ENCODE results near the gene TMEM131L.
"Not testable (repeated sequence)": the region's sequence is repeated elsewhere in the genome, so short reads cannot be mapped to it uniquely, and the experiment has no call there.

TMEM131L gene

GRCh38 chr4:153506341-153507309 is 40.5 kb downstream of the TMEM131L start:
- DNase-seq (ENCODE audit: low read depth in 2 of 2): no peak

- DNase-seq (ENCODE audit: low read depth in 2 of 2): no peak
Measured at GRCh38 chr4:153507310-153508073, 41.3 kb downstream of the TMEM131L start.

DNA sequence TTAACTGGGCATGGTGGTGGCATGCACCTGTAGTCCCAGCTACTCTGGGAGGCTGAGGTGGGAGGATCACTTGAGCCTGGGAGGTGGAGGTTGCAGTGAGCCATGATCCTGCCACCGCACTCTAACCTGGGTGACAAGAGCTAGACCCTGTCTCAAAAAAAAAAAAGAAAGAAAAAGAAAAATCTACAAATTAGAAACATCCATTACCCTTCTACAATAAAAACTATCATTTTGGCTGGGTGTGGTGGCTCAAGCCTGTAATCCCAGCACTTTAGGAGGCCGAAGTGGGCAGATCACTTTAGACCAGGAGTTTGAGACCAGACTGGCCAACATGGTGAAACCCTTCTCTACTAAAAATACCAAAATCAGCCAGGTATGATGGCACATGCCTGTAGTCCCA is 43.1 kb downstream of the TMEM131L start:
- DNase-seq (ENCODE audit: low read depth in 2 of 2): not testable (repeated sequence)

GRCh38 chr4:153509724-153510123 is 43.6 kb downstream of the TMEM131L start:
- DNase-seq (ENCODE audit: low read depth in 2 of 2): no peak

DNA sequence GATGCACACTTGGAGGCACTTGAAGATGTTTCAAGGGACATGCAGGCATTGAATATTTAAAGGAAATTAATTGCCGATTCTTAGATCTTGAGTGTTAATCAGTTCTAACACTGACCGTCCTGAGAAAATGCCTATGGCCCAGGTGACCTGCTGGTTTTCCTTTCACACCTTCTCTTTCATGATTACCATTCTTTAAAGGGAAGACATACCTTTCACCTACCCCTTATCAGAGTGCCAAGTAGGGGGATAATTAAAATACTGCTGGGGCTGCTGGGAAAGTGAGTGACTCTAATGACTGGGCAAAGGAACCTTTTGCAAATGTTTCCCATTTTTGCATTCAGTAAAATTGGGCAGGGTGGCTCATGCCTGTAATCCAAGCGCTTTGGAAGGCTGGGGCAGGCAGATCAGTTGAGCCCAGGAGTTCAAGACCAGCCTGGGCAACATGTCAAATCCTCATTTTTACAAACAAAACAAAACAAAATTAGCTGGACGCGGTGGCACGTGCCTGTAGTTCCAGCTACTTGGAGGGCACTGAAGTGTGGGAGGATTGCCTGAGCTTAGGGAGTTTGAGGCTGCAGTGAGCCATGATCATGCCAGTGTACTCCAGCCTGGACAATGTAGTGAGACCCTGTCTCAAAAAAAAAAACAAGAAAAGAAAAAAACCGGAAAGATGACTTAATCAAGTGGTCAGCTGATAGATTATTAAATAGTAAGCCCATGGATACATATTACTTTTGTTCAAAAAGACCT is 44.3 kb downstream of the TMEM131L start:
- DNase-seq (ENCODE audit: low read depth in 2 of 2): no peak

GRCh38 chr4:153511104-153511503 is 44.9 kb downstream of the TMEM131L start:
- DNase-seq (ENCODE audit: low read depth in 2 of 2): no peak

- no peak for DNase-seq (ENCODE audit: low read depth in 2 of 2)
Measured at GRCh38 chr4:153512162-153512852, 46.1 kb downstream of the TMEM131L start.

- no peak for DNase-seq (ENCODE audit: low read depth in 2 of 2)
Measured at GRCh38 chr4:153512952-153513500, 46.9 kb downstream of the TMEM131L start.

- DNase-seq (ENCODE audit: low read depth in 2 of 2): no peak
Measured at GRCh38 chr4:153513596-153513995, 47.4 kb downstream of the TMEM131L start.

- no peak for DNase-seq (ENCODE audit: low read depth in 2 of 2)
Measured at GRCh38 chr4:153514001-153514526, 47.9 kb downstream of the TMEM131L start.

- DNase-seq (ENCODE audit: low read depth in 2 of 2): no peak
Measured at GRCh38 chr4:153514688-153515426, 48.7 kb downstream of the TMEM131L start.

DNA sequence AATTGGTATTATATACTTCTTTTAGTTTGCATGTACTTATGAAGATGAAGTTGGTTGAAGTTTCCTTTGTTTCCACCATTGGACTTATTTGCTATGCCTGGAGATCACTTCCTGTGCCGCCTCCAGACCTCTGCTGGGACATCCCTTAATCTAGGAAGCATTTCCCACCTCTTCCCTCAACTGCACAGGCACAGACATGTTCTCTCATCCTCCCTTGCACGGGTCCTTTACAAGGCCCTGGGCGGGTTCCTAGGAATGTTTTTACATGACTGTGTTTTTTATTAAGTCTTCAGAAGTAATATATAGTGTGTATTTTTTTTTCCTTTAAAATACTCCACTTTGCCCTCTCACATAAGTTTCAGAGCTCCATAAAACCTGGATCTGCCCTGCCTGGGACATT is 51.0 kb downstream of the TMEM131L start:
- DNase-seq (ENCODE audit: low read depth in 2 of 2): no peak

- no peak for DNase-seq (ENCODE audit: low read depth in 2 of 2)
Measured at GRCh38 chr4:153518001-153518400, 51.8 kb downstream of the TMEM131L start.

DNA sequence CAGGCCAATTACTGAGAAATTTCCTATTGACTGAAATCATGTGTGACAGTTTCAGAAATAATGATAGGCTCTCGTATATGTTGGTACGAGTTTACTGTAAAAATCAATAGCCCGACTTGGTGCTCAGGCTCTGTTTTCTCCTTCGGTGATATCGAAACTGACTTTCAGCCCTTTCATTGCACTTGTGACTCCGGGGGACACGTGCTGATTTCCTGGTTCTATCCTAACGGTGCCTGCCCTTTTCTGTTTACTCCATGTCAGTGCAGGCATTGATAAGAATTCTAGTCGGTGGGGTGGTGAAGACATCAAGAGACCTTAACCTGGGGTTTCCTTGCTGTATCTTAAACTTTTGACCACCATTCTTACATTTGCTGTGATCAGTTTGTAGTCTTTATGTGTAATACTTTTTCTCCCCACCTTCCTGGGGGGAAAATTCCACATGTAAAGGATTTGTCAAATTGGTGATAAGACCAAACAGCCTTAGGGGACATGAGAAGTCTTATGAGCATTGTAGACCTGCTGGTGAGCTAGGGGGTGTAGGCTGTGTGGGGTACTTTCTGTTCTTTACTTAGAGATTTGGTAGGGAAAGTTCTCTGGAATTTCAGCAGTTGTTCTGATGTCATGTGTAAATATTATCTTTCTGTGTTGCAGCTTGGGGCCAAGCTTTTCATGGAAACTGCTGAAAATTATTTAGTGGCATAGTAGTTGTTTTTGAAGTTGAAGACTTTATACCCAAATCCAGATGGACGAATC is 52.7 kb downstream of the TMEM131L start:
- DNase-seq (ENCODE audit: low read depth in 2 of 2): no peak

GRCh38 chr4:153519687-153520086 is 53.5 kb downstream of the TMEM131L start:
- DNase-seq (ENCODE audit: low read depth in 2 of 2): no peak

GRCh38 chr4:153520227-153520626 is 54.1 kb downstream of the TMEM131L start:
- no peak for DNase-seq (ENCODE audit: low read depth in 2 of 2)

- DNase-seq (ENCODE audit: low read depth in 2 of 2): no peak
Measured at GRCh38 chr4:153520801-153521329, 54.7 kb downstream of the TMEM131L start.

DNA sequence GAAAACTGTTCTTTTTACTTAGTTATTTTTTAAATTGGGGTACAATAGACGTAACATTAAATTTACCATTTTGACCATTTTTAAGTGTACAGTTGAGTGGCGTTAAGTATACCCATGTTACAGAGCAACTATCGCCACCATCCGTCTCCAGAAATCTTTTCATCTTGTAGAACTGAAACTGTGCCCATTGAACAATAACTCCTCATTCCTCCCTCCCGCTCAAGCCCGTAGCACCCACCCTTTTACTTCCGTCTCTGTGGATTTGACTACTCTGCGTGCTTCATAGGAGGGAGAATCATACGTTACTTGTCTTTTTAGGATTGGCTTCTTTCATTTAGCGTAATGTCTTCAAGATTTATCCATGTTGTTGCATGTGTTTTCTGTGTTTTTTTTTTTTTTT is 55.3 kb downstream of the TMEM131L start:
- no peak for DNase-seq (ENCODE audit: low read depth in 2 of 2)

All from stimulated activated CD8-positive, alpha-beta memory T cell treated with anti-CD3 and anti-CD28 coated beads, Interleukin-15, amount 100 ng/mL, for 4 hours (primary cell).